NK-92 (cell line): ENCODE measurements around the gene EXOC6.

Experiments
- DNase-seq: peaks from one replicate; lab custom pipeline; 2025; ENCODE audit not compliant: unreplicated experiment; lab: John Stamatoyannopoulos, UW

Gene EXOC6, protein sequence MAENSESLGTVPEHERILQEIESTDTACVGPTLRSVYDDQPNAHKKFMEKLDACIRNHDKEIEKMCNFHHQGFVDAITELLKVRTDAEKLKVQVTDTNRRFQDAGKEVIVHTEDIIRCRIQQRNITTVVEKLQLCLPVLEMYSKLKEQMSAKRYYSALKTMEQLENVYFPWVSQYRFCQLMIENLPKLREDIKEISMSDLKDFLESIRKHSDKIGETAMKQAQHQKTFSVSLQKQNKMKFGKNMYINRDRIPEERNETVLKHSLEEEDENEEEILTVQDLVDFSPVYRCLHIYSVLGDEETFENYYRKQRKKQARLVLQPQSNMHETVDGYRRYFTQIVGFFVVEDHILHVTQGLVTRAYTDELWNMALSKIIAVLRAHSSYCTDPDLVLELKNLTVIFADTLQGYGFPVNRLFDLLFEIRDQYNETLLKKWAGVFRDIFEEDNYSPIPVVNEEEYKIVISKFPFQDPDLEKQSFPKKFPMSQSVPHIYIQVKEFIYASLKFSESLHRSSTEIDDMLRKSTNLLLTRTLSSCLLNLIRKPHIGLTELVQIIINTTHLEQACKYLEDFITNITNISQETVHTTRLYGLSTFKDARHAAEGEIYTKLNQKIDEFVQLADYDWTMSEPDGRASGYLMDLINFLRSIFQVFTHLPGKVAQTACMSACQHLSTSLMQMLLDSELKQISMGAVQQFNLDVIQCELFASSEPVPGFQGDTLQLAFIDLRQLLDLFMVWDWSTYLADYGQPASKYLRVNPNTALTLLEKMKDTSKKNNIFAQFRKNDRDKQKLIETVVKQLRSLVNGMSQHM

DNA sequence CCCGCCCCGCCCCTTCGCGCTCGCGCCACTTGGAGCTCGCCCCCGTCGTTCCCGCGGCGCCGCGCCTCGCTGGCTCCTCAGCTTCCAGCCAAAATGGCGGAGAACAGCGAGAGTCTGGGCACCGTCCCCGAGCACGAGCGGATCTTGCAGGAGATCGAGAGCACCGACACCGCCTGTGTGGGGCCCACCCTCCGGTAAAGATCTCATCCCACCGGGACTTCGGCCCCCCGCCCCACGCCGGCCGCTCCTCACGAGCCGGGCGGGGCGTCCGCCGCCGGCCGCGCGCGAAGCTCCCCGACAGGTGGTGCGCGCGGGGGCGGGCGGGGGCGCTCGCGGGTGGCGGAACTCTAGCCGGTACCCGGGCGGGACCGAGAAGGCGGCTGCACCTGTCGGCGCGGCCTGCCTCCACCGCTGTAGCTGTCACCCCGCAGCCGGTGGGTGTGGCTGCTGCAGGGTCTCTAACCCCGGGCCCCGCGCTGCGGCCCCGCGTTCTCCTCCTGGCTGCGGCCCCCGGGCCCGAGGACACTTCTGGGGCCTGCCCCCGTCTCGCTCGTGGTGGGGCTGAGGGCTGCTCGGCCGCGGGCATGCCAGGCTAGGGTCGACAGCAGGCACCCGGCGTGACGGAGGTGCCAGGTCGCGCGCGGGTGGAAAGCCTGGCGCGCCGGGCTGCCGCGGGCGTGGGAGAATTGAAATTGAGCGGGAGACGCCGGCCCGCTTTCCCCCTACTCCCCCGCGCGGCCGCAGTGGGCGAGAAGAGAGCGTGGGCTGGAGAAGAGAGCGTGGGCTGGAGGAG lies at the start of gene EXOC6:
Gene EXOC6 (plus strand): TSS at position 80 of the 793 bp plus-strand sequence. CDS start 14 bp downstream, at position 94.
- peak; percentile 12 for DNase-seq

DNA sequence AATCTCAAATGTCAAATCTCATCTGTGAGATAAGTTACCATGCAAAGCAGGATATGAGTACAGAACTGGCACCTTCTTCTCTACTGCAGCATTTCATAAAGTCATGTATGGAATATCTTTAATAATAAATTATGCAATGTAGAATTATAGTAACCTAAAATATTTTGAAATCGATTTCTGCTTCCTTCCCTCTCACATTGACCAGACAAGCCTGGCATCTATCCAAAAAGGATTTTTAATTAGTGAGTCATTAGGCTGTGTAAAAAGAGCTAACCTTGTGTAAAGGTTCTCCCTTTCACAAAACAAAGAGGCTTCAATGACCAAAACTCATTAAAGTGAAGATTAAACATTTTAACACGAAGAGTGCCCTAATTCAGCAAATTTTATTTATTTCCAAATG lies 48.8 kb upstream of the EXOC6 start:
- DNase-seq = no peak

DNA sequence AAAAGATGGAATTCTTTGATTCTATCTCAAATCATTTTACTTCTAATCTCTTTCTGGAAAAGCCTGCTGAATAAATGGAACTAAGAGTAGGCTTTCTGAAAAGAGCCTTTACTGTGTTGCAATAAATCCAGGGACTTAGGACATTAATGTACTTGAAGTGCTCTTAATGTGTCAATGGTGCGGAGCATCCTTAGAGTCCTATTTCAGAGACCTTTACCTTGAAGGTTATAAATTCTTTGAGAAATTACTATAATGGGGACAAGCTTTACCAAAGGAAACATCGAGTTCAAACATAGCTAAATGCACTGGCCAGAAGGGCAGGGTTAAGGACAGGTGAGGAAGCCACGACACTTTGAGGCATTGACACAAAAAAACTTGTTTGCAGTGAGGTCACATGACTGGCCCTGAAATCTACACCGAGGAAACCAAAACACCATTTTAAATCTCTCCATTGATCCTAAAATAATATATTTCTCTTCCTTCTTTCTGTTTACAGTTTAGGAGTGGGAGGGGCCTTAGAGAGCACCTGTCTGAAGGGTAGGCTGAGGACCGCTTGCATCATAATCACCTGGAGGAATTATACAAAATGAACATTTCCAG lies 48.1 kb upstream of the EXOC6 start:
- DNase-seq = no peak

DNA sequence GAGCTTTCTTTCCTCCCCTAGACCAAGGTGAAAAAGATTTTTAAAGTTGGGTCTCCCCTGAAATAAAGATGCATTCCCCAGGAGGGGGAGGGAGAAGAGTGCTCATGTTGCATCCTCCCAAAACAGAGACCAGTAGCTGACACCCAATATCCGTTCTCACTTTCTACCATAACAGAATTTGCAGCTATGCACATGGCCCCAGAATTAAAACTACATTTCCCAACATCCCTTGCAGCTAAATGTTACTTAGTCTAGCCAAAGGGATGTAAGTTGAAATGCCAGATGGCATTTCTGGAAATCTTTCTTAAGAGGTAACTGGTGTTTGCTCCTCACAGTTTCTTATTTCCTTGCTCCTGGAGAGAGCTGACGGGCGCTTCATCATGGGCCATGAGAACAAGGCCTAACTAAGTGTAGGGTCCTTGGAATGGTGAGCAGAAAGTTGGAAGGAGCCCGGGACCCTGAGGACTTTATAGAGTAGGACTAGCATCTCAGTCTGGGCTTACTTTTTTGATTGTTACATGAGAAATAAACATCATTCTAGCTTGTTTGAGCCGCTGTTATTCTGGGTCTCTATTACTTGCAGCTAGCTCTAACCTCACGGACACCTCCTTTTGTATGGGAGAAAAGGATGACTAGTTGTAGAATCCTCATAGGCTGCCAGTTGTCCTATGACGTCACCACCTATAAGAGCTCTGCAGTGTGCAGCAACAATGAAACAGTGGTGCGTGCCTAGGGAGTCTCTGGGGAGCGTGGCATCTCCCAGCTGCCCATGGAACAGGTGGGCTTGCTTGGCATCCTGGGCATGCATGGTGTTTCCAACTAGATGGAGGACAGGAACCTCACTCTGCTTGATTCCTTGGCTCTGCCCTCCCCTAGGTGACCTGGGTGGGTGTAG lies 46.1 kb upstream of the EXOC6 start:
- no peak for DNase-seq

DNA sequence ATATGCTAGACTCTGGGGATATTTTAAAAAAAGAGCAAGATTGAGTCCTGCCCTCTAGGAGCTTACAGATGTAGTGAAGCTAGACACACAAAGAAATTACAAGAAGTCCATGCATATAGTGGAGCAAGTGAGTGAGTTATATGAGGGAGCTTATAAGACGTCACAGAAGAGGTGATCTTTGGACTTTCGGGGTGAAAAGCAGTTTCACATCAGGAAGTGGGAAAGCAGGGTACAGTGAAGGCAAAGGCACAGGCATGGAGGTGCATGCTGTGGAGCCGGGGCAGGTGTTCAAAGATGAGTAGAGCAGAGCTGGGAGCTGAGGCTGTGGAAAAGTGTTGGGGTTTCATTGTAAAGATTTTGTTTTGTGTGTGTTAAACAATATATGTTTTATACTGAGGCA lies 38.5 kb upstream of the EXOC6 start:
- no peak for DNase-seq

GRCh38 chr10:92810934-92811532 lies 37.3 kb upstream of the EXOC6 start:
- DNase-seq = no peak

- no peak for DNase-seq
Measured at GRCh38 chr10:92811986-92812385, 36.3 kb upstream of the EXOC6 start.

DNA sequence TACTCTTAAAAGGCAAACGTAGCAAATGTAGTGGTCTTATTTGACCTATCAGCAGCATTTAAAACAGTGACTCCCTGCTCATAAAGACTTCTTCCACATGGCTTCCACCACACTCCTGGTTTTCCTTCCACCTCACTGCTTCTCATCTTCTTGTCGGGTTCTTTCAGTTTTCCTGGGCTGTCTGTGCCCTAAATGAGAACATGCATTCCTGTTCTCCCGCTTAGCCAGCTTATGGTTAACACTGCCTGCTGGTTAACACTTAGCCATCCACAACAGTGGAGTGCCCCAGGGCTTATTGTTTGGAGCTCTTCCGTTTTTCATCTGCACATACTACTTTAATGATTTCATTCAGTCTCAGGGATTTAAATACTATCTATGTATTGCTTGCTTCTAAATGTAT lies 34.3 kb upstream of the EXOC6 start:
- DNase-seq = no peak

DNA sequence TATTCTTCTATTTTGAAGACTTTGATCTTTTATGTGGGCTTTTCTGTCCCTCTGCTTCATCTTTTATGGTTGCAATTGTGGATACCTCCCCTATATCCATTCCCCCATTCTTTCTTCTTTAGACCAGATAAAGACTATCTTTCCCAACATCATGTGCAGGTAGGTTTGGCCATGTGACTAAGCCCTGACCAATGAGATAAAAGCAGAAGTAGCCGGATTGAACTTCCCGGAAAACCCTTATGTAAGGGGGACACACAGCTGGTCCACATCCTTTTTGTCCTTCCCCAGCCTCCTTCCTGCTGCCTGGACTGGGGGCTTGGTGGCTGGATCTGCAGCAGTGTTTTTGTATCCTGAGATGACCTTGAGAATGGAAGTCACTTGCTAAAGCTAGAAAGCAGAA lies 33.5 kb upstream of the EXOC6 start:
- DNase-seq = no peak

- no peak for DNase-seq
Measured at GRCh38 chr10:92816091-92816531, 32.2 kb upstream of the EXOC6 start.

GRCh38 chr10:92822060-92822634 lies 26.2 kb upstream of the EXOC6 start:
- DNase-seq = no peak

GRCh38 chr10:92822964-92823363 lies 25.4 kb upstream of the EXOC6 start:
- DNase-seq = no peak

- DNase-seq = no peak
Measured at GRCh38 chr10:92826061-92826460, 22.3 kb upstream of the EXOC6 start.

GRCh38 chr10:92826504-92826903 lies 21.8 kb upstream of the EXOC6 start:
- DNase-seq = no peak

DNA sequence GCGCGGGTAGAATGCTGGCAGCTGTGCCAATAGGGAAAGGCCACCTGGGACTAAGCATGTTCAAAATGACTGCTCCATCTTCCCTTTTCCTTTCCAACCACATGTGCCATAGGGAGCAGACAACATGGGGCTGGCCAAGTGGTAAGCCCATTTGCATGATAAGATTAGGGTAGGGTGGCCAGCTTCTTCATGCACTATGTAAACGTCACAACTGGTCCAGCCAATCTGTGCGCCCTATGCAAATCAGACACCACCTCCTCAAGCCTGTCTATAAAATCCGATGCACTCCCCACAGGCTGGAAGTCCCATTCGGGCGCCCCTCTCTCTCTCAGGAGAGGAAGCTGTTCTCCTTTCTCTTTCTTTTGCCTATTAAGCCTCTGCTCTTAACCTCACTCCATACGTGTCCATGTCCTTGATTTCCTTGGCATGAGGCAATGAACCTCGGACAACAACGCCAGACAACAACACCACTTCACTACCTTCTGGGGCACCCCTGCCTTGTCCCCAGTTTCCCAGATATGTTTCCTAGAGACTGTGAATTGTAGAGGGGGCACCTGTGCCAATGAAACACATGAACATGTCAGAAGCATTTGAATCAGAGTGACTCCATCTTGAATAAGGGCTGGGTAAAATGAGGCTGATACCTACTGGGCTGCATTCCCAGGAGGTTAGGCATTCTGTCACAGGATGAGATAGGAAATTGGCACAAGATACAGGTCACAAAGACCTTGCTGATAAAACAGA lies 19.1 kb upstream of the EXOC6 start:
- no peak for DNase-seq

DNA sequence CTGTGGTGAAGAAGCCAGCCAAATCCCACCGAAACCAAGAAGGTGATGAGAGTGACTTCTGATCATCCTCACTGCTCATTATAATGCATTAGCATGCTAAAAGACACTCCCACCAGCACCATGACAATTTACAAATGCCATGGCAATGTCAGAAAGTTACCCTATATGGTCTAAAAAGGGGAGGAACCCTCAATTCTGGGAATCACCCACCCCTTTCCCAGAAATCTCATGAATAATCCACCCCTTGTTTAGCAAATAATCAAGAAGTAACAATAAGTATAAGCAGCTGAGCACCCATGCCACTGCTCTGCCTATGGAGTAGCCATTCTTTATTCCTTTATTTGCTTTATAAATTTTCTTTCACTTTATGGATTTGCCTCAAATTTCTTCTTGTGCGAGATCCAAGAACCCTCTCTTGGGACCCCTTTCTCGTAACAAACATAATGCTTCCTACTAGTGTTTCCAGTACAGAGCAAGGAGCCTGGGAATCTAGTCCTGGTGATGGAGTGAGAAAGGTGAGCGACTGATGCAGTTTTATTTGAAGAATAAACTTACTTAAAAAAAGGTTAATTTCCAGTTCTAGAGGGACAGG lies 18.4 kb upstream of the EXOC6 start:
- DNase-seq = no peak

GRCh38 chr10:92830478-92831389 lies 17.6 kb upstream of the EXOC6 start:
- no peak for DNase-seq
